HepG2 (cell line): ENCODE data around the gene CABP4. TPM values are rescaled to one million over a fixed set of nuclear protein-coding genes. Genes with fewer than 3 reads are reported as not detected.
A peak's percentile ranks its signal among the peaks of the same experiment; 100 is the strongest.

ENCODE experiments used
- ATAC-seq: fragments of 200-7000 bp; cut with Tn5 transposase; 3 replicates; pipeline ENCODE4 v1.9.1; 2020; ENCODE audit warnings: mild to moderate bottlenecking, moderate library complexity
- BruUV-seq: library from RNA; stranded (reverse); fragments of 400-500 nt; replicated peaks from 2 replicates; lab custom pipeline; 2021; lab: Mats Ljungman, UMichigan
- CTCF ChIA-PET: fragments of 300-600 bp; formaldehyde crosslinking; extraction: SDS; loops from one replicate; lab custom pipeline; 2021; ENCODE audit warnings: low total read pairs, inconsistent platforms, low intra/inter-chr PET ratio; lab: Yijun Ruan, JAX
- POLR2A ChIA-PET: fragments of 350-600 bp; sonication (Branson Sonifier 250); formaldehyde crosslinking; loops from one replicate; lab custom pipeline; 2020; ENCODE audit warnings: antibody characterized with exemption, inconsistent platforms; lab: Yijun Ruan, JAX
- DNase-seq: peaks from one replicate; pipeline ENCODE4 v3.0.0-alpha.2; 2015; ENCODE audit warnings: low spot score
- FAIRE-seq: peaks from 3 replicates; lab custom pipeline; 2011; peaks lifted over from hg19 to GRCh38; lab: Jason Lieb, UNC
- H2AFZ ChIP-seq: one replicate; pipeline ENCODE4 v1.6.1; 2011; ENCODE audit warnings: low read length, inconsistent platforms
- H3K27ac ChIP-seq: fragments of 300-600 bp; 3 replicates; pipeline ENCODE4 v1.8.0; 2011; ENCODE audit warnings: mixed run types, mild to moderate bottlenecking, mixed read lengths, low read length, inconsistent platforms; ENCODE audit not compliant: insufficient read depth; ENCODE audit errors: extremely low read length
- H3K27me3 ChIP-seq, 2 experiments: fragments of 200-600 bp in 1 of 2; 2 replicates in 1 of 2; 3 replicates in 1 of 2; pipeline versions ENCODE4 v1.6.0 to v1.8.0; 2011; ENCODE audit warnings: low read length in 2 of 2, mild to moderate bottlenecking in 2 of 2, moderate library complexity in 2 of 2, inconsistent platforms in 1 of 2; ENCODE audit not compliant: insufficient read depth in 2 of 2, control insufficient read depth in 1 of 2
- H3K36me3 ChIP-seq, 2 experiments: fragments of 200-600 bp in 1 of 2; replicated peaks in 1 of 2; 2 replicates in 1 of 2; 3 replicates in 1 of 2; pipeline versions ENCODE4 v1.5.1 to v1.8.0; 2011; ENCODE audit warnings: low read length in 2 of 2, inconsistent platforms in 1 of 2; ENCODE audit not compliant: insufficient read depth in 2 of 2, control insufficient read depth in 1 of 2
- H3K4me1 ChIP-seq: 2 replicates; pipeline ENCODE4 v1.5.1; 2012; ENCODE audit warnings: low read length, inconsistent platforms; ENCODE audit not compliant: insufficient read depth
- H3K4me2 ChIP-seq: 2 replicates; pipeline ENCODE4 v1.6.0; 2011; ENCODE audit warnings: low read depth, low read length, inconsistent platforms
- H3K4me3 ChIP-seq, 3 experiments: fragments of 200-600 bp in 1 of 3; sonication (generic), shearing (Covaris generic) in 1 of 3; replicated peaks in 1 of 3; 2 replicates each; pipeline ENCODE4 v1.5.1; 2011 to 2016; ENCODE audit warnings: low read length in 3 of 3, inconsistent platforms in 2 of 3, low read depth in 2 of 3, mild to moderate bottlenecking in 2 of 3, control low read depth in 1 of 3, mixed read lengths in 1 of 3; ENCODE audit not compliant: insufficient read depth in 1 of 3
- H3K79me2 ChIP-seq: one replicate; pipeline ENCODE4 v1.6.1; 2011; ENCODE audit warnings: low read length, inconsistent platforms; ENCODE audit not compliant: insufficient read depth
- H3K9ac ChIP-seq: 2 replicates; pipeline ENCODE4 v1.6.0; 2011; ENCODE audit warnings: mild to moderate bottlenecking, low read depth, low read length, inconsistent platforms; ENCODE audit not compliant: insufficient read depth
- H3K9me3 ChIP-seq: 2 replicates; pipeline ENCODE4 v1.5.1; 2012; ENCODE audit warnings: mild to moderate bottlenecking, low read length
- H4K20me1 ChIP-seq: 2 replicates; pipeline ENCODE4 v1.6.0; 2011; ENCODE audit warnings: inconsistent platforms, mild to moderate bottlenecking, low read length, moderate library complexity; ENCODE audit not compliant: insufficient read depth
- CBX2 ChIP-seq, 2 experiments: fragments of 200-600 bp in 1 of 2; sonication (generic); formaldehyde crosslinking in 1 of 2; IDR thresholded peaks; 2 replicates each; pipeline versions ENCODE4 v1.7.0 to v1.8.1; 2018 to 2022; ENCODE audit warnings: low read depth in 2 of 2, low read length in 1 of 2, mild to moderate bottlenecking in 1 of 2, missing genetic modification reagents in 1 of 2
- EEA1 ChIP-seq: sonication (generic); formaldehyde crosslinking; IDR thresholded peaks from 2 replicates; pipeline ENCODE4 v1.5.1; 2020; ENCODE audit warnings: mild to moderate bottlenecking, missing genetic modification reagents, borderline replicate concordance
- FOXA3 ChIP-seq: IDR thresholded peaks from 2 replicates; pipeline ENCODE4 v1.6.1; 2016; ENCODE audit warnings: missing genetic modification reagents, missing compliant biosample characterization
- FOXO1 ChIP-seq: sonication (generic); formaldehyde crosslinking; IDR thresholded peaks from 2 replicates; pipeline ENCODE4 v1.4.0; 2020; ENCODE audit warnings: missing genetic modification reagents
- KLF12 ChIP-seq: sonication (generic); formaldehyde crosslinking; IDR thresholded peaks from 2 replicates; pipeline ENCODE4 v1.4.0; 2020; ENCODE audit warnings: missing genetic modification reagents, borderline replicate concordance
- NR3C1 ChIP-seq: sonication (generic); formaldehyde crosslinking; IDR thresholded peaks from 2 replicates; pipeline ENCODE4 v1.4.0; 2020; ENCODE audit warnings: missing genetic modification reagents
- SMAD9 ChIP-seq: sonication (generic); formaldehyde crosslinking; IDR thresholded peaks from 2 replicates; pipeline ENCODE4 v1.5.1; 2020; ENCODE audit warnings: mild to moderate bottlenecking, missing genetic modification reagents
- SRSF9 ChIP-seq: fragments of 200-400 bp; formaldehyde crosslinking; IDR thresholded peaks from 2 replicates; pipeline ENCODE4 v1.6.1; 2018; ENCODE audit warnings: borderline replicate concordance, mild to moderate bottlenecking, low read depth, low read length; ENCODE audit not compliant: insufficient read depth, poor library complexity, severe bottlenecking
- TARDBP ChIP-seq: sonication (generic); formaldehyde crosslinking; IDR thresholded peaks from 2 replicates; pipeline ENCODE4 v1.8.0; 2022; ENCODE audit warnings: mild to moderate bottlenecking, missing genetic modification reagents
- ZNF207 ChIP-seq: fragments of 450-650 bp; IDR thresholded peaks from 2 replicates; pipeline ENCODE4 v1.6.1; 2016; ENCODE audit warnings: antibody characterized with exemption, borderline replicate concordance
- ZNF563 ChIP-seq: sonication (generic); formaldehyde crosslinking; IDR thresholded peaks from 2 replicates; pipeline ENCODE4 v1.8.0; 2022; ENCODE audit warnings: mild to moderate bottlenecking, moderate library complexity, missing genetic modification reagents
- ZNF577 ChIP-seq: sonication (generic); formaldehyde crosslinking; IDR thresholded peaks from 2 replicates; pipeline ENCODE4 v1.4.0; 2020; ENCODE audit warnings: mild to moderate bottlenecking, low read depth, missing genetic modification reagents, borderline replicate concordance
- ZNF605 ChIP-seq: sonication (generic); formaldehyde crosslinking; IDR thresholded peaks from 2 replicates; pipeline ENCODE4 v1.8.0; 2022; ENCODE audit warnings: mild to moderate bottlenecking, missing genetic modification reagents
- ZNF670 ChIP-seq: sonication (generic); formaldehyde crosslinking; IDR thresholded peaks from 2 replicates; pipeline ENCODE4 v1.8.0; 2022; ENCODE audit warnings: mild to moderate bottlenecking, missing genetic modification reagents, borderline replicate concordance
- ZNF747 ChIP-seq: sonication (generic); formaldehyde crosslinking; IDR thresholded peaks from 2 replicates; pipeline ENCODE4 v1.8.1; 2023; ENCODE audit warnings: missing genetic modification reagents, mild to moderate bottlenecking, borderline replicate concordance
- ZNF788 ChIP-seq: sonication (generic); formaldehyde crosslinking; IDR thresholded peaks from 2 replicates; pipeline ENCODE4 v1.5.0; 2020; ENCODE audit warnings: mild to moderate bottlenecking, missing genetic modification reagents, borderline replicate concordance
- ZNF850 ChIP-seq: sonication (generic); formaldehyde crosslinking; conservative IDR thresholded peaks from 2 replicates; pipeline ENCODE4 v1.9.0; 2021; ENCODE audit warnings: mild to moderate bottlenecking, missing genetic modification reagents
- WGBS: methylation state at CpG from one replicate; pipeline ENCODE4 v1.1.6; 2017; ENCODE audit warnings: low lambda C conversion rate; 5-methylcytosine and 5-hydroxymethylcytosine counted together
- in situ Hi-C: cut with HindIII; loops from 2 replicates; pipeline ENCODE4 v1.10.0; 2017; ENCODE audit warnings: low pct_unique_long_range_greater_than_20kb; ENCODE audit not compliant: extremely low pct_ligation_motif_present
- intact Hi-C: fragments of 100-400 bp; cut with micrococcal nuclease; formaldehyde crosslinking; loops from one replicate; pipeline ENCODE4 v1.10.0; 2022; ENCODE audit not compliant: unreplicated experiment
- polyA plus RNA-seq, 8 experiments: library from polyadenylated mRNA; depleted of rRNA in 3 of 8; stranded (reverse) in 7 of 8; unstranded in 1 of 8; fragments of >200 nt; fragmentation: Illumina TruSeq in 4 of 8; extraction: Trizol in 4 of 8; gene quantifications; 2 replicates each; pipeline versions ENCODE4 v1.2.1 to v1.2.3, GENCODE V29; 2011 to 2016; ENCODE audit warnings: low read depth in 4 of 8, missing spikeins in 1 of 8, mixed read lengths in 1 of 8; ENCODE audit not compliant: insufficient read depth in 1 of 8
- total RNA-seq, 5 experiments: library from RNA; depleted of rRNA; stranded (reverse); fragments of >200 nt; fragmentation: Illumina TruSeq; extraction: Trizol; gene quantifications; 2 replicates each; pipeline ENCODE4 v1.2.3, GENCODE V29; 2016; ENCODE audit warnings: low read depth in 1 of 5
- TF ChIP-seq, protein P1 (sequence below): sonication (generic); formaldehyde crosslinking; IDR thresholded peaks from 2 replicates; pipeline ENCODE4 v1.4.0; 2020; ENCODE audit warnings: mild to moderate bottlenecking, missing genetic modification reagents
- TF ChIP-seq, protein P2 (sequence below): sonication (generic); formaldehyde crosslinking; conservative IDR thresholded peaks from 2 replicates; pipeline ENCODE4 v1.8.0; 2022; ENCODE audit warnings: mild to moderate bottlenecking, moderate library complexity, missing genetic modification reagents
- TF ChIP-seq, protein P3 (sequence below): sonication (generic); formaldehyde crosslinking; IDR thresholded peaks from 2 replicates; pipeline ENCODE4 v1.4.0; 2020; ENCODE audit warnings: mild to moderate bottlenecking, low read depth, missing genetic modification reagents

The CABP4 gene
- total and polyA plus RNA-seq, 2 of the 13 experiments (the other 11 are each of a cell fraction or from before 2014, with no cell fraction given) = not detected

DNA sequence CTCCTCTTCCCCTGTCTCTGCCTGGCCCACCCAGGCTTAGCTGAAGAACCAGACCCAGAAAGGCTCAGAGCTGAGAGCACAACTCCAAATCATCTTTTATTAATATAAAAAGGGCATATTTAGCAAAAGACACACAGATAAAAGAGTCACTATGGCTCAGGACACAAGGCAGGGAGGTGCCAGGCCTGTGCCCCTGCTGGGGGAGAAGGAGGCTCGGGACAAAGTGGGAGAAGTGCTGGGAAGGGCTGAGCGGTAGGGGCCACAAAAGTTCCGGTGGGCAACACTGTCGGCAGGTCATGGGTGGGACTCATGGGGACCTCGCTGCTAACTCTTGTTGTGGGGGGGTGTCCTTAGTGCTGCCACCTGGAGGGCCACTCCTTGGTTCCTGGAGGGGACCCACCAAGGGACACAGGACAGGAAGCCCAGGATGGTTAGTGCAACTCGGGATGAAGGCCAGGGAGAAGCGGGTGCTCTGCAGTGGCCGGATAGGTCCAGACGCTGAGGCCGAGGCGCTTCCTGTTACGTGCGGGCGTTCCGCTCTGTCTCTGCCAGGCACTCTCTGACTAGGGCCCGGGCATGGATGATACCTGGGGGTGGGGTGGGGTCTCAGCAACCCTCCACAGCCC is 51.4 kb downstream of the CABP4 start:
- Histone ChIP-seq H3K4me3 (peak overlapping the region in 2 of 3 experiments; percentile 91 to 93; a peak in 4 of 6 replicates), H3K4me1 (peaks cover 56% of the 10 kb centered on the region), H3K9me3 (no peaks in the 10 kb centered on the region), H3K27ac (peak overlapping the region; percentile 65), H3K36me3 (no peaks in the 10 kb centered on the region), H2AFZ (no peak overlapping the region), H4K20me1 (no peaks in the 10 kb centered on the region), H3K4me2 (peak overlapping the region; percentile 95), H3K27me3 (no peaks in the 10 kb centered on the region), H3K9ac (peak overlapping the region; percentile 27; the same call in 1 of the 2 replicates), H3K79me2 (peaks cover 10% of the 10 kb centered on the region)
- no peak for ATAC-seq
- POLR2A ChIA-PET = no interaction called here
- BruUV-seq = no TSS peak
- intact Hi-C loops = no loop called here
- no peak for FAIRE-seq
- 96% methylated on average over 8 of the region's 16 CpGs for WGBS
- CTCF ChIA-PET = interaction anchor here (2.1 to 2.2 kb wide), 2 partner anchors 105 to 117 kb away, joined by 6 to 18 read pairs; partner anchors contain the start of gene PPP1CA
- no peak for DNase-seq
- in situ Hi-C loops = loop anchor here (5.0 kb wide), 1 partner anchor 104 kb away; the partner anchor contains the start of genes PPP1CA and TBC1D10C
- TF ChIP-seq ZNF605 (CRISPR knock-in tag) = 0 out of 2 replicates have a peak, but pooled peaks have one; percentile 8
- no peak for TF ChIP-seq ZNF747 (CRISPR knock-in tag)
- TF ChIP-seq ZNF788 (CRISPR knock-in tag) = 0 out of 2 replicates have a peak, but pooled peaks have one; percentile 12
- TF ChIP-seq, protein P1, sequence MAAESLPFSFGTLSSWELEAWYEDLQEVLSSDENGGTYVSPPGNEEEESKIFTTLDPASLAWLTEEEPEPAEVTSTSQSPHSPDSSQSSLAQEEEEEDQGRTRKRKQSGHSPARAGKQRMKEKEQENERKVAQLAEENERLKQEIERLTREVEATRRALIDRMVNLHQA (CRISPR knock-in tag) = no peak
- no peak for TF ChIP-seq FOXA3 (CRISPR knock-in tag)
- TF ChIP-seq FOXO1 (CRISPR knock-in tag) = no peak
- TF ChIP-seq ZNF670 = 0 out of 2 replicates have a peak, but pooled peaks have one; percentile 31
- no peak for TF ChIP-seq ZNF207
- TF ChIP-seq ZNF850 (CRISPR knock-in tag) = 0 out of 2 replicates have a peak, but pooled peaks have one; percentile 33
- TF ChIP-seq, protein P2, sequence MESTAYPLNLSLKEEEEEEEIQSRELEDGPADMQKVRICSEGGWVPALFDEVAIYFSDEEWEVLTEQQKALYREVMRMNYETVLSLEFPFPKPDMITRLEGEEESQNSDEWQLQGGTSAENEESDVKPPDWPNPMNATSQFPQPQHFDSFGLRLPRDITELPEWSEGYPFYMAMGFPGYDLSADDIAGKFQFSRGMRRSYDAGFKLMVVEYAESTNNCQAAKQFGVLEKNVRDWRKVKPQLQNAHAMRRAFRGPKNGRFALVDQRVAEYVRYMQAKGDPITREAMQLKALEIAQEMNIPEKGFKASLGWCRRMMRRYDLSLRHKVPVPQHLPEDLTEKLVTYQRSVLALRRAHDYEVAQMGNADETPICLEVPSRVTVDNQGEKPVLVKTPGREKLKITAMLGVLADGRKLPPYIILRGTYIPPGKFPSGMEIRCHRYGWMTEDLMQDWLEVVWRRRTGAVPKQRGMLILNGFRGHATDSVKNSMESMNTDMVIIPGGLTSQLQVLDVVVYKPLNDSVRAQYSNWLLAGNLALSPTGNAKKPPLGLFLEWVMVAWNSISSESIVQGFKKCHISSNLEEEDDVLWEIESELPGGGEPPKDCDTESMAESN = no peak
- TF ChIP-seq ZNF563 (CRISPR knock-in tag) = no peak
- TF ChIP-seq KLF12 (CRISPR knock-in tag) = no peak
- TF ChIP-seq SMAD9 = no peak
- TF ChIP-seq SRSF9 = no peak
- TF ChIP-seq TARDBP (CRISPR knock-in tag) = 0 out of 2 replicates have a peak, but pooled peaks have one; percentile 6
- TF ChIP-seq EEA1 (CRISPR knock-in tag) = no peak
- TF ChIP-seq, protein P3, sequence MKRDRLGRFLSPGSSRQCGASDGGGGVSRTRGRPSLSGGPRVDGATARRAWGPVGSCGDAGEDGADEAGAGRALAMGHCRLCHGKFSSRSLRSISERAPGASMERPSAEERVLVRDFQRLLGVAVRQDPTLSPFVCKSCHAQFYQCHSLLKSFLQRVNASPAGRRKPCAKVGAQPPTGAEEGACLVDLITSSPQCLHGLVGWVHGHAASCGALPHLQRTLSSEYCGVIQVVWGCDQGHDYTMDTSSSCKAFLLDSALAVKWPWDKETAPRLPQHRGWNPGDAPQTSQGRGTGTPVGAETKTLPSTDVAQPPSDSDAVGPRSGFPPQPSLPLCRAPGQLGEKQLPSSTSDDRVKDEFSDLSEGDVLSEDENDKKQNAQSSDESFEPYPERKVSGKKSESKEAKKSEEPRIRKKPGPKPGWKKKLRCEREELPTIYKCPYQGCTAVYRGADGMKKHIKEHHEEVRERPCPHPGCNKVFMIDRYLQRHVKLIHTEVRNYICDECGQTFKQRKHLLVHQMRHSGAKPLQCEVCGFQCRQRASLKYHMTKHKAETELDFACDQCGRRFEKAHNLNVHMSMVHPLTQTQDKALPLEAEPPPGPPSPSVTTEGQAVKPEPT (CRISPR knock-in tag) = no peak
- TF ChIP-seq CBX2 (IDR thresholded peaks at IDR 0.05; ENCODE audit: low read depth, low read length) = no peak
- TF ChIP-seq CBX2 (CRISPR knock-in tag; IDR thresholded peaks at IDR 0.05; ENCODE audit: low read depth) = no peak
- no peak for TF ChIP-seq ZNF577 (CRISPR knock-in tag)
- no peak for TF ChIP-seq NR3C1 (CRISPR knock-in tag)
